Measurements from ENCODE around the gene ZNF610.
A peak's percentile ranks its signal among the peaks of the same experiment; 100 is the strongest.
"Not testable (repeated sequence)": the region's sequence is repeated elsewhere in the genome, so short reads cannot be mapped to it uniquely, and the experiment has no call there.

The ZNF610 gene

GRCh38 chr19:52336117-52336790 lies at the start of gene ZNF610:
ZNF610 (plus strand) TSS chr19:52336243; CDS start chr19:52349173, 12,930 bp downstream.
- peak; percentile 85 for DNase-seq

GRCh38 chr19:52286256-52286655 lies 49.8 kb upstream of the ZNF610 start:
- DNase-seq: no peak

DNA sequence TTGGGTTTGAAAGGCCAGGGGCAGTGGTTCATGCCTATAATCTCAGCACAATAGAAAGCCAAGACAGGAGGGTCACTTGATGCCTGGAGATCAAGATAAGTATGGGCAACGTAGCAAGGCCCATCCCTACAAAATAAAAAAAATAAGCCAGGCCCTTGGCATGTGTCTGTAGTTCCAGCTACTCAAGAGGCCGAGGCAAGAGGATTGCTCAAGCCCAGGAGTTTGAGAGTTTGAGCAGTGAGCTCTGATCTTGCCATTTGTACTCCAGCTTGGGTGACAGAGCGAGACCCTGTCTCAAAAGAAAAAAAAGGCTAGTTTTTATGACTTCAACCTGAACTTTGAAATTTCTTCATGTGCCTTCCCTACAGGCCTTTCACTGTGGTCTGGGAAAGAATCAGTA lies 44.3 kb upstream of the ZNF610 start:
- DNase-seq: no peak

GRCh38 chr19:52292946-52293345 lies 43.1 kb upstream of the ZNF610 start:
- DNase-seq: not testable (repeated sequence)

- no peak for DNase-seq
These were observed 39.7 kb upstream of the ZNF610 start for GRCh38 chr19:52296400-52296772.

DNA sequence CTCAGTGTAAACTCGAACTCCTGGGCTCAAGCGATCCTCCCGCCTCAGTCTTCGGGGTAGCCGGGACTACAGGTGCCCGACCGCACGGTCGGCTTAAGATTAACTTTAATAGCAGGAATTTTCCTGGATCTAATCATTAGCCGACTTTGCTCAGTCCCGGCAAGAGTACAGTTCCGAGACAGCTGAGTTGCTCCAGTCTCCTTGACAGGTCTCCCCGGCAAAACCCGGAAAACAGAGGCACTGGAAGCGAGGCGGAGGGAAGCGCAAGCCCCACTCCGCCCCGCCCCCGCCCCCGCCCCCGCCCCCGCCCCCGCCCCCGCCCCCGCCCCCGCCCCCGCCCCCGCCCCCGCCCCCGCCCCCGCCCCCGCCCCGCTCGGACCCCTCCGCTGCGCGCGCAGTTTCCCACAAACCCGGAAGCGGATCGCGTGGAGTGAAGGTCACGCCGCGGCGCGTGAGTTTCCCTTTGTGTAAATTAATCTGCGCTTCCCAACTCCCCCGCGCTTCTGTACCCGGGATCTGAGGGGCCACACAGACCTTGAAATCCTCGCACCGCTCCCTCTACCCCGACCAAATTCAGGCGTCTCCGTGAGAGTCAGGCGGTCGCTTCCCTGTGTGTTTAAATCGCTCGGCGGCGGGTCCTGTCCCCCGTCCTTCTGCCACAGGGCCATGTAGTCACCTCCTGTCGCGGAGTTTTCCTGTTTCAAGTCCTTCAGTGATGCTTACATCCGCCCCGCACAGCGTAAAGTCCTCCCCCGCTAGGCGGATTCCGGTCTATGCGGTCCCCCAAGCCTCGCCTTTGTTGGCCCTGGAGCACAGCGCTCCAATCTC lies 39.1 kb upstream of the ZNF610 start, which contains the start of gene ZNF480:
ZNF480 (plus strand) TSS at position 397 of the 828 bp plus-strand sequence. CDS start 3,244 bp downstream, outside the sequence.
- DNase-seq: peak; percentile 86

DNA sequence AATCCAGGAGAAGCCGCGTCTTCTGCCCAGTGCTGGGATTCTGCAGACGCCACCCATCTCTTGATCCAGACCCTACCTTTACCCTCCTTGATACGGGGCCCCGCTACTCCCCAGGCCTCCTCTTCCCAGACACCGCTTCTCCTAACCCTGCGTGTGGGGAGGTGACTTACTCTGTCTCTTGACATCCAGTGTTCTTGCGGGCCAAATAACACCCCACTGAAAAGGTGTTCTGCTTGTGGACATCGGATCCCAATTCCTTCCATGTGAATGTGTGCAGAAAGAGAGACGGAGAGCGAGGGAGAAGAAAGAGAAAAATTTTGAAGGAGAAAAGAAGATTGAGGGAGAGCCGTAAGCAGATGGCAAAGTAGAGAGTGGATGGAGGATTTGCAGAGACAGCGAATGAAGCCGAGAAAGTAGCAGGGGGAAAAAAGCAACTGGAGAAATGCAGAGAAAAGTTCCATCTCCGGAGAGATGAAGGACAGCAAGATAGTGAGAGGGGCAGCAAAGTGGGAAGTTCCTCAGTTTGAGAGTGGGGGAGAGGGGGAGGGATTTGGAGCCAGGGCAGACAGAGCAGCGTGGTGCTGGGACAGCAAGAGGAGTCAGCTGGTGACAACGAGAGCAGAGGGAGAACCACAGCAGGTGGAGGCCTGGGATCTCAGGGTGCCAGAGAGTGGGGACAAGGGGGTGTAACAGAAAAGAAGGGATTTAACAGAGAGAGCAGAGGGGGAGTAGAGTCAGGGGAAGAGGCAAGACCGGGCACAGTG lies 38.3 kb upstream of the ZNF610 start:
- no peak for DNase-seq

DNA sequence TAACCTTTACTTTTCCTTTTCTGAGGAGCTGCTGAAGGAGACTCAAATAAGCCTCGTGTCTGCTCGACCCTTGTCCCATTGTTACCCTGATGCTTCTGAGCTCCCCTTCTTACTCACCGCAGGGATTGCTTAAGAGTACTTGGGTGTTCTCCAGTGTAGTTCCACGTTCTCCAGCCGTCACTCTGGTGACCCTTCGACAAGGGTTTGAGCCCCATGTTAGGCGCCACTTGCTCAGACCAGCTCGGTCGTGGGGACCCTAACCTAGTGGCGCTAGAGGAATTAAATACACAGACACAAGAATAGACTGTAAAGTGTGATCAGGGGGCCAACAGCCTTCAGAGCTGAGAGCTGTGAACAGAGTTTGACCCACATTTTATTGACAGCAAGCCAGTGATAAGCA lies 28.8 kb upstream of the ZNF610 start:
- no peak for DNase-seq

DNA sequence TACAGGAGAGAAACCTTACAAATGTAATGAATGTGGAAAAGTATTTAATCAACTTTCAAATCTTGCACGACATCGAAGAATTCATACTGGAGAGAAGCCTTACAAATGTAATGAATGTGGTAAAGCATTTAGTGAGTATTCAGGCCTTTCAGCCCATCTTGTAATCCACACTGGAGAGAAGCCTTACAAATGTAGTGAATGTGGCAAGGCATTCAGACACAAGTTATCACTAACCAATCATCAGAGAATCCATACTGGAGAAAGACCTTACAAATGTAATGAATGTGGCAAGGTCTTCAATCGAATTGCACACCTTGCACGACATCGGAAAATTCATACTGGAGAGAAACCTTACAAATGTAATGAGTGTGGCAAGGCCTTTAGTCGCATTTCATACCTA lies 13.6 kb upstream of the ZNF610 start:
- DNase-seq: no peak

GRCh38 chr19:52331757-52332156 lies 4.3 kb upstream of the ZNF610 start:
- DNase-seq: no peak

DNA sequence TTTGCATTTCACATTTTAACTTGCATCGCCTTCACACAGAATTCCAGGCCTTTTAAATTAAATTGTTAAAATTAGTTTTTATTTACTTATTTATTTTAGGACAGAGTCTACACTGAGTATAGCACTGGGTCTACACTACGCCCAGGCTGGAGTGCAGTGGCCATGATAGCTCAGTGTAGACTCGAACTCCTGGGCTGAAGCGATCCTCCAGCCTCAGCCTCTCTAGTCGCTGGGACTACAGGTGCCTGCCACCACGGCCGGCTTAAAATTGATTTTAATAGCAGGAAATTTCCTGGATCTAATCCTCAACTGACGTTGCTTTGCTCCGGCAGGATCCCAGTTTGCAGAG lies 301 bp upstream of the ZNF610 start:
- DNase-seq: no peak

- no peak for DNase-seq
These were observed 843 bp downstream of the ZNF610 start for GRCh38 chr19:52336791-52337381.

DNA sequence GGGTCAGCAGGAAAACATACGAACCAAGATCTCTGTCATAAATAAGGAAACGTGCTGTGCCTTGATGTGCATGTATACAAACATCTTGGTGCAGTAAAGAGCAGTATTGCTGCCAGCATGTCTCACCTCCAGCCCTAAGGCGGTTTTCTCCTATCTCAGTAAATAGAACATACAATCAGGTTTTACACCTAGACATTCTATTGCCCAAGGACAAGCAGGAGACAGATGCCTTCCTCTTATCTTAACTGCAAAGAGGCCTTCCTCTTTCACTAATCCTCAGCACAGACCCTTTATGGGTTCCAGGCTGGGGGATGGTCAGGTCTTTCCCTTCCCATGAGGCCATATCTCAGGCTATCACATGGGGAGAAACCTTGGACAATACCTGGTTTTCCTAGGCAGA lies 3.0 kb downstream of the ZNF610 start:
- DNase-seq: not testable (repeated sequence)

DNA sequence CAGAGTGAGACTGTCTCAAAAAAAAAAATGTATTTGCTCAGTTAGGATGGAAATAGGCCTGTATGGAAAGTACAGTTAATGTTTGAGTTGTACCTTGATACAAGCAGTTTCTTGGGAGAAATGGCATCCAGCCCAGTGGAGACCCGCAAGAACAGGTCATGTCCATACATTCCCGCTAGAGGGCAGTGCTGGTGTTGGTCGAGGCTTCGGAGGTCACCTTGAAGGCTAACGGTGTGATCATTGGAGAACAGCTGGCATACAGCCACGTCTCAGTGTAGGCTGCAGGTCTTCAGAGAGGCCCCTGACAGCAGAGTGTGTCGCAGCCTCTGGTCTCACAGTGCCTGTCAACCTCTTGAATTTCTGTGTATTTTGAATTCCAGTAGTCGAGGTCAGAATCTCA lies 7.5 kb downstream of the ZNF610 start:
- DNase-seq: no peak

GRCh38 chr19:52345162-52345561 lies 9.1 kb downstream of the ZNF610 start:
- DNase-seq: no peak

GRCh38 chr19:52351512-52351911 lies 15.5 kb downstream of the ZNF610 start:
- no peak for DNase-seq

GRCh38 chr19:52366414-52366824 lies 30.4 kb downstream of the ZNF610 start:
- DNase-seq: no peak

DNA sequence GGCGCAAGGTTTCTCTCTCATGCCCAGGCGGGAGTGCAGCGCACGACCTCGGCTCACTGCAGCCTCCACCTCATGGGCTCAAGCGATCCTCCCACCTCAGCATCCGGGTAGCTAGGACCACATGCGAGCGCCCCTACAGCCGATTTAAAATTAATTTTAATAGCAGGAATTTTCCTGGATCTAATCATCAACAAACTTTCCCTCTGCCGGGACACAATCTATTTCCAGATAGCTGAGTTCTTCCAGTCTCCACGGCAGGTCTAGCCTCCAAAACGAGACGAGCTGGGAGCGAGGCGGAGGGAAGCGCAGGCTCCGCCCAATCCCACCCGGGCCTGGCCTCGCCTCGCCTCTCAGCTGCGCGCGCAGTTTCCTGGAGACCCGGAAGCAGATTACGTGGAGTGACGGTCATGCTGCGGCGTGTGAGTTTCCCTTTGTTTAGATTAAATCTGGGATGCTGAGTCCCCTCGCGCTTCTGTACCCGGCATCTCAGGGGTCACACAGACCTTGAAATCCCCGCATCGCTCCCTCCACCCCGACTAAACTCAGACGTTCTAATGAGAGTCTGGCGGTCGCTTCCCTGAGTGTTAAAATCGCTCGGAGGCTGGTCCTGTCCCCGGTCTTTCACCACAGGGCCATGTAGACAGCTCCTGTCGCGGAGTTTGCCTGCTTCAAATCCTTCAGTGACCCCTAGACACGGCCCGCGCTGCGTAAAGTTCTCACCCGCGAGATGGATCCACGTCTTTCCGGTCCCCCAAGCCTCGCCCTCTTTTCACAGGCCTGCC lies 33.7 kb downstream of the ZNF610 start, which contains the start of gene ZNF880:
ZNF880 (plus strand) TSS at position 365 of the 782 bp plus-strand sequence; CDS start at position 408, 43 bp downstream.
- peak; percentile 87 for DNase-seq

DNA sequence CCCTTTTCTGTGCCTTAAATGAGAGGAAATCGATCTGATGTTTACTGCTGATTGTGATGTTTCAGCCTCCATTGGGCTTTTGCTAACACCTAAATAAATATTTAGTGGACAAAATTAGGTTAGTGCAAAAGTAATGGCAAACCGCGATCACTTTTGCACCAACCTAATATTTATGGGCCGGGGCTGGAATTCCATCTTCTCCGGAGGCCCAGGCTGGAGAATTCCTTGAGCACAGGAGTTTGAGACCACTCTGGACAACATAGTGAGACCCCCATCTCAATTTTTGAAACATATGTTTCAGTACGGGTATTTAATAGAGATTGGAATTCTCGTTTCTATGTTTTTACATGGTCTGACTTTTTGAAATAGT lies 34.3 kb downstream of the ZNF610 start:
- DNase-seq: no peak

DNA sequence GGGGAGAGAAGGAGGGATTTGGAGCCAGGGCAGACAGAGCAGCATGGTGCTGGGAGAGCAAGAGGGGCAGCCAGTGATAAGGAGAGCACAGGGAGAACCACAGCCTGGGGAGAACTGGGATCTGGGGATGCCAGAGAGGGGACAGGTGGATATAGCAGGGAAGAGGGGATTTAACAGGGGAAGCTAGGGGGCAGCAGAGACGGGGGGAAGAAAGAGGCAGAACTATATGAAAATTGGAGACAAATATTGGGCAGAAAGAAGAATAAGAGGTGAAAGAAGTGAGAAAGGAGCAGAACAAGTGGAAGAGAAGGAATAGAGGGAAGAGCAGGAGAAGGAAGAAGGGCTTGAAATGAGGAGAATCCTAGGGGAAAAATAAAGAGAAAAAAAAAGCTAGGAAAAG lies 55.1 kb downstream of the ZNF610 start:
- DNase-seq: no peak

DNA sequence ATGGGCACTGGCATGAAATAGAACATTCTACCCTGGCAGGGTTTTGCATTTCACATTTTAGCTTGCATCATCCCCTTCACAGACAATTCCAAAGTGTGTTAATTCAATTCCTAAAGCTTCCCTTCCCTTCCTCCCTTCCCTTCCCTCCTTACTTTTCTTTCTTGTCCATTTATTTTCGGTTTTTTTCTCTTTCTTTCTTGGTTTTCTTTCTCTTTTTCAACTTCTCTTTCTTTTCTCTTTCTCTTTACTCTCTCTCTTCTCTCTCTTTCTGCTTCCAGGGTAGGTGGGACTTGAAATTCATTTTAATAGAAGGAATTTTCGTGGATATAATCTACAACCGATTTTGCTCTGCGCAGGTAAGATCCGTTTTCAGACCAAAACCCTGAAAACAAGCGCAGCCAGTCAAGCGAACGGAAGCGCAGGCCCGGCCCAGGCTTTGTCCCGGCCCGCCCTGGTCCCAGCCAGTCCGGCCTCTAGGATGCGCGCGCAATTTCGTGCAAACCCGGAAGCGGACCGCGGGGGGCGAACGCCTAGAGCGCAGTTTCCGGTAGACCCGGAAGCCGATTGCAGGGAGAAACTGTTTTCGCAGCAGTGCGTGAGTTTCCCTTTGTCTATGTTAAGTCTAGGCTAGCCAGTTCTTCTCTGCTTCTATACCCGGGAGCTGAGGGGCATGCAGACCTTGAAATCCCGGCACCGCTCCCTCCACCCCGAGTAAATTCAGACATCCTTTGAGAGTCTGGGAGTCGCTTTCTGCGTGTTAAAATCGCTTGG lies 61.5 kb downstream of the ZNF610 start, which contains the start of gene ZNF528:
ZNF528 (plus strand) TSS at position 540 of the 771 bp plus-strand sequence. CDS start 4,165 bp downstream, outside the sequence.
- peak; percentile 77 for DNase-seq
